22Rv1 (cell line): ENCODE results near the gene HEPACAM2.

Experiments
- H3K27ac ChIP-seq: fragments of 450-650 bp; 2 replicates; pipeline ENCODE4 v1.5.1; 2017
- CTCF ChIP-seq: fragments of 450-650 bp; IDR thresholded peaks from 2 replicates; pipeline ENCODE4 v1.5.1; 2017; ENCODE audit warnings: mild to moderate bottlenecking
- ZFX ChIP-seq: fragments of 450-650 bp; IDR thresholded peaks from 2 replicates; pipeline ENCODE4 v1.6.1; 2017; ENCODE audit warnings: antibody characterized with exemption, borderline replicate concordance

Gene HEPACAM2

GRCh38 chr7:93164766-93165165 lies 61.5 kb downstream of the HEPACAM2 start:
- TF ChIP-seq ZFX (no peak), CTCF (no peak)

GRCh38 chr7:93161181-93161762 lies 65.0 kb downstream of the HEPACAM2 start:
- no peak for TF ChIP-seq ZFX
- TF ChIP-seq CTCF: no peak
- H3K27ac ChIP-seq: no peak overlapping the region

More at GRCh38 chr7:93164766-93165165, 61.5 kb downstream of the HEPACAM2 start:
- H3K27ac ChIP-seq: no peak overlapping the region

GRCh38 chr7:93160410-93160809 lies 65.9 kb downstream of the HEPACAM2 start:
- no peak for TF ChIP-seq CTCF
- no peak for TF ChIP-seq ZFX
- H3K27ac ChIP-seq: no peak overlapping the region

GRCh38 chr7:93159490-93159889 lies 66.8 kb downstream of the HEPACAM2 start:
- H3K27ac ChIP-seq: no peak overlapping the region
- no peak for TF ChIP-seq CTCF
- no peak for TF ChIP-seq ZFX

GRCh38 chr7:93156884-93157283 lies 69.4 kb downstream of the HEPACAM2 start:
- no peak overlapping the region for H3K27ac ChIP-seq
- no peak for TF ChIP-seq ZFX
- no peak for TF ChIP-seq CTCF

- H3K27ac ChIP-seq: no peak overlapping the region
- no peak for TF ChIP-seq CTCF
- no peak for TF ChIP-seq ZFX
These were observed 76.0 kb downstream of the HEPACAM2 start for GRCh38 chr7:93150200-93150835.

- no peak for TF ChIP-seq ZFX
- TF ChIP-seq CTCF: no peak
- no peak overlapping the region for H3K27ac ChIP-seq
These were observed 77.5 kb downstream of the HEPACAM2 start for GRCh38 chr7:93148727-93149126.
